Omental fat pad (tissue), 4 donors: ENCODE data around the gene FAM90A1. TPM values are rescaled to one million over a fixed set of nuclear protein-coding genes. Genes with fewer than 3 reads are reported as not detected.
"Not testable (repeated sequence)": the region's sequence is repeated elsewhere in the genome, so short reads cannot be mapped to it uniquely, and the experiment has no call there.

Source experiments
- ATAC-seq: fragments of 150-250 bp; one replicate; pipeline ENCODE4 v1.9.1; 2016; ENCODE audit warnings: mild to moderate bottlenecking, moderate library complexity; ENCODE audit not compliant: low FRiP score
- DNase-seq: peaks from one replicate; pipeline ENCODE4 v3.0.0-alpha.2; 2019; ENCODE audit warnings: low spot score
- total RNA-seq, 4 donors: library from RNA; depleted of rRNA; stranded (reverse); fragments of >200 nt; gene quantifications; one replicate each; pipeline ENCODE4 v1.1.0, GENCODE V29; 2016

Gene FAM90A1
- total RNA-seq, 4 donors from 2014 or later, result not detected

DNA sequence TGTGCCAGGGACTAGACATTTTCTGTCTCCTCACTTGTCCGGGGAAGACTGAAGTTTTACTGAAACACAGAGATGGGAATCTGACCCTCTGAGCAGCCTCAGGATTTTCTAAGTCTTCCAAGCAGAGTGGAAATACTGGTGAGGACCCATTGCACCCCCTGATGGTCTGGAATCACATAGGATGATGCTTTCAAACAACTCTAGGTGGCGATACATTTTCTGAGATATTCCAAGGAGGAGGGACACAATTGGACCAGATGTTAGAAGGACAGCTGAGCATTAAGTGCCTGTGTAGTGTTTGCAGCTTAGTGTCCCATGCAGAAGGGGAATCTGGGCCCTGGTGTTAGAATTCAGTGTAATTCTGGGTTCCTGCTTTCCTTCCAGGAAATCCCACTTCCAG, 39.3 kb downstream of the FAM90A1 start:
- not testable (repeated sequence) for ATAC-seq, DNase-seq

DNA sequence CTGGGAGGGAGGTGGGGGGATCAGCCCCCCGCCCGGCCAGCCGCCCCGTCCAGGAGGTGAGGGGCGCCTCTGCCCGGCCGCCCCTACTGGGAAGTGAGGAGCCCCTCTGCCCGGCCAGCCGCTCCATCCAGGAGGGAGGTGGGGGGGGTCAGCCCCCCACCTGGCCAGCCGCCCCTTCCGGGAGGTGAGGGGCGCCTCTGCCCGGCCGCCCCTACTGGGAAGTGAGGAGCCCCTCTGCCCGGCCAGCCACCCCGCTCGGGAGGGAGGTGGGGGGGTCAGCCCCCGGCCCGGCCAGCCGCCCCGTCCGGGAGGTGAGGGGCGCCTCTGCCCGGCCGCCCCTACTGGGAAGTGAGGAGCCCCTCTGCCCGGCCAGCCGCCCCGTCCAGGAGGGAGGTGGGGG, 43.2 kb downstream of the FAM90A1 start:
- DNase-seq, ATAC-seq: not testable (repeated sequence)

DNA sequence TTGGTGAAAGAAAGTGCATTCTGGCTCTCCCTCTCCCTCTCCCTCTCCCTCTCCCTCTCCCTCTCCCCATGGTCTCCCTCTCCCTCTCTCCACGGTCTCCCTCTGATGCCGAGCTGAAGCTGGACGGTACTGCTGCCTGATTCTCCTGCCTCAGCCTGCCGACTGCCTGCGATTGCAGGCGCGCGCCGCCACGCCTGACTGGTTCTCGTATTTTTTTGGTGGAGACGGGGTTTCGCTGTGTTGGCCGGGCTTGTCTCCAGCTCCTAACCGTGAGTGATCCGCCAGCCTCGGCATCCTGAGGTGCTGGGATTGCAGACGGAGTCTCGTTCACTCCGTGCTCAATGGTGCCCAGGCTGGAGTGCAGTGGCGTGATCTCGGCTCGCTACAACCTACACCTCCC, 44.1 kb downstream of the FAM90A1 start:
- not testable (repeated sequence) for DNase-seq, ATAC-seq

DNA sequence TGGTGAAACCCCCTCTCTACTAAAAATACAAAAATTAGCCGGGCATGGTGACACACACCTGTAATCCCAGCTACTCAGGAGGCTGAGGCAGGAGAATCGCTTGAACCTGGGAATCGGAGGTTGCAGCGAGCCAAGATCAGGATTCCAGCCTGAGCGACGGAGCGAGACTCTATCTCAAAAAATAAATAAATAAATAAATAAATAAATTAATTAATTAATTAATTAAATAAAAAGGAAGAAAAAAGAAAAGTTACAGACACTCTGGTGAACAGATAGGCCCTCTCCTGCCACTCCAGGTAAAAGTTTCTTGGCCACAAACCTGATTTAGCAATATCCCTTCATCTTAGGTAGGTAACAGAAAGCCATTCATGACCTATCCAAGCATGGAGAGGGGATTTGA, 44.5 kb downstream of the FAM90A1 start:
- DNase-seq, ATAC-seq: not testable (repeated sequence)

DNA sequence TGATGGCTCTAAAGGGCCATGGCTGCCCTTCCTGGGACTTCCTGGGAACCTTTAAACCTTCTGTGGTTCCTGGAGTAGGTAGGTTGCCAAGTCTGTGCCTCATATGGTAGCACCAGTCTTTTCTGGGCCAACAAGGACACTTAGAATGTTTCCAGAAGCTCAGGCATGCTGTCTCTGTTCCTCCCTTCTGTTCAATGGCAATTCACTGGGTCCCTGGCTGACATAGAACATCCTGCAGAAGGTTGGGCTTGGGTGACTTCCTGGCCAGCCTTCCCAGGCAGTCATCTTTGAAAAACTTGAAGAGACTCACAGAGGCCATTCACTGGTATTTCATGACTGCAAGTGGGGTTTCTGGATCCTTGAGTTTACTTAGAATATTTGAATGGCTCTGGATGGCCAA, 46.1 kb downstream of the FAM90A1 start:
- ATAC-seq, DNase-seq: not testable (repeated sequence)

DNA sequence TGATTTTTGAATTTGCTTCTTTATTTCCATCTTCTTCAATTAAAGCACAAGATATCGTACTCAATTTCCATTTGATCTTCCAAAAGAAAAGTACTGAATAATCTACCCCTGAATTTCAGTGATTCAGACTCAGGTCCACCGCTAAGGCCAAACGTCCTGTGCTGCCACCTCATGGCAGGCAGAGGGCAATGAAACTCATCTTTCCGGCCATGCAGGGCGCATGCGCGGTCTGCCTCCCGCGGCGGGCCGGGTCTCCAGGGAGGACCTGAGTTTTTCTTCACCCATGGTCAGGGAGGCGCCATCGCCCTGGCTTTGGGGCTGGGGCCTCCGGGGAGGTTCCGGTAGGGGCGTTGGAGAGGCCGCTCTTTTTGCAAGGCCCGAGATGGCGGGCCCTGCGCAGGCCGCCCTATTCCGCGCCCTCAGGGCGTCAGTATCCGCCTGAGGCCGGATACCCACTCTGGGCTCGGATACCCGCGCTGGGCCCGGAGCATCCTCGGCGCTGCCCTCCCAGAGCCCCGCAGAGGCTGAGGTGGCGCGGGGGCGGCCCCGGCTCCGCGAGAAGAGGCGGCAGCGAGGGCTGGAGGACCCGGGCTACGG, 47.3 kb downstream of the FAM90A1 start:
- peak; percentile 27 for DNase-seq
- not testable (repeated sequence) for ATAC-seq

DNA sequence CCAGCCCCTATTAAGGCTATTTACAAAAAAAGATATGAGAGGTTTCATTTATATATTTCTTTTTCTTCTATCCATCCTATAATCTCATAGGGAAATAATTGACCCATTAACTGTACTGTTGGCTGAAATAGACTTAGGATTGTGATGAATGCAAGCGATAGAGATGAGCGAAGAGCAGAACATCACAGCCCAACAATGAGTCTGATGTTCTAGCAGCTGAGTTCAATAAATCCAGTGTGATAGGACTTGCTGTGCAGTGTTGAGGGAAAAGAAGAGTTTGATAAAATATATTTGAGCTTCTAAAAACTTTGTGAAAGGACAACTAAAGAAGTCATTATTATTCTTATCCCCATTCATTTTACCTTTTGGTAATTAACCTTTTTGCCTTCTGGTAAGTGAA, 54.5 kb downstream of the FAM90A1 start:
- not testable (repeated sequence) for ATAC-seq, DNase-seq

Other genes starting within 250 kb of the FAM90A1 start
- 10 to 100 TPM in 3 of 4 donors, 1 to 10 TPM in 1; 9.2 to 17.2 (median 13.0) TPM for gene FOXJ2, start 194.9 kb downstream of the FAM90A1 start, total RNA-seq
- 10 to 100 TPM; 15.6 to 43.0 (median 30.3) TPM for gene C3AR1, start 161.3 kb downstream of the FAM90A1 start, total RNA-seq
- gene NECAP1, start 145.3 kb downstream of the FAM90A1 start, total RNA-seq, result 10 to 100 TPM; 30.1 to 45.3 (median 33.1) TPM
- 10 to 100 TPM in 1 of 4 donors, 1 to 10 TPM in 2, under 1 TPM in 1; 0.46 to 21.4 (median 4.9) TPM for gene CLEC4A, start 104.0 kb downstream of the FAM90A1 start, total RNA-seq
- under 1 TPM in 1 of 4 donors, not detected in 3; 0.32 TPM for gene ZNF705A, start 70.6 kb downstream of the FAM90A1 start, total RNA-seq
- gene CLEC6A, start 228.3 kb upstream of the FAM90A1 start, total RNA-seq, result not detected